Left colon (tissue), 2 donors: ENCODE measurements around the gene NUP93. TPM values are rescaled to one million over a fixed set of nuclear protein-coding genes. Genes with fewer than 3 reads are reported as not detected.
A peak's percentile ranks its signal among the peaks of the same experiment; 100 is the strongest.
"Not testable (repeated sequence)": the region's sequence is repeated elsewhere in the genome, so short reads cannot be mapped to it uniquely, and the experiment has no call there.

ENCODE experiments used
- ATAC-seq: fragments of 200-7000 bp; cut with Tn5 transposase; one replicate; pipeline ENCODE4 v1.9.1; 2020; ENCODE audit warnings: mild to moderate bottlenecking, moderate library complexity
- DNase-seq, 2 donors: peaks; one replicate each; pipeline ENCODE4 v3.0.0-alpha.2; 2020
- intact Hi-C, 2 donors: fragments of 100-400 bp; cut with DNase I in 1 of 2; cut with micrococcal nuclease in 1 of 2; formaldehyde crosslinking; loops; one replicate each; pipeline versions ENCODE4 v1.11.2 to v1.14.0; 2022; cut with DNase I, micrococcal nuclease
- total RNA-seq, 2 donors: library from RNA; stranded (reverse); fragmentation: NEBNext Ultra II Directional; extraction: Animal tissue kit (Norgen Biotek cat#: 25700); gene quantifications; one replicate each; pipeline ENCODE4 v1.2.1, GENCODE V29; 2021
- donor health status: DM: no; HTN: no; CAD: no.
- donor health status: DM: yes; HTN: yes; CAD: no.

Gene NUP93
- total RNA-seq, 2 donors from 2014 or later: 34.1 to 52.7 TPM

GRCh38 chr16:56871172-56871593 lies 141.3 kb downstream of the NUP93 start:
- ATAC-seq: peak; percentile 81
- intact Hi-C loops: no loop called here

GRCh38 chr16:56872863-56873391 lies 143.0 kb downstream of the NUP93 start:
- no peak for ATAC-seq
- intact Hi-C loops: no loop called here
- DNase-seq: no peak

More at GRCh38 chr16:56871172-56871593, 141.3 kb downstream of the NUP93 start:
- DNase-seq: peak; percentile 51 to 63

- ATAC-seq (no peak), DNase-seq (no peak)
- intact Hi-C loops: no loop called here
Observed at GRCh38 chr16:56874800-56875199, 144.9 kb downstream of the NUP93 start.

- intact Hi-C loops: no loop called here
- DNase-seq: no peak
- no peak for ATAC-seq
Observed at GRCh38 chr16:56876048-56876447, 146.1 kb downstream of the NUP93 start.

- intact Hi-C loops: no loop called here
- no peak for ATAC-seq
- no peak for DNase-seq
Observed at GRCh38 chr16:56877486-56878182, 147.7 kb downstream of the NUP93 start.

- no peak for ATAC-seq
- intact Hi-C loops: no loop called here
Observed at GRCh38 chr16:56878282-56878854, 148.4 kb downstream of the NUP93 start.

GRCh38 chr16:56879276-56879675 lies 149.3 kb downstream of the NUP93 start:
- ATAC-seq: no peak
- intact Hi-C loops: no loop called here
- DNase-seq: no peak

More at GRCh38 chr16:56878282-56878854, 148.4 kb downstream of the NUP93 start:
- no peak for DNase-seq

GRCh38 chr16:56880176-56880575 lies 150.2 kb downstream of the NUP93 start:
- intact Hi-C loops: no loop called here
- DNase-seq (no peak), ATAC-seq (no peak)

- ATAC-seq (no peak), DNase-seq (no peak)
- intact Hi-C loops: no loop called here
Observed at GRCh38 chr16:56880685-56881084, 150.8 kb downstream of the NUP93 start.

GRCh38 chr16:56882077-56882800 lies 152.3 kb downstream of the NUP93 start:
- no peak for ATAC-seq
- no peak for DNase-seq
- intact Hi-C loops: no loop called here

GRCh38 chr16:56883586-56883985 lies 153.7 kb downstream of the NUP93 start:
- intact Hi-C loops: no loop called here
- DNase-seq (no peak), ATAC-seq (no peak)

- no peak for DNase-seq
- intact Hi-C loops: no loop called here
- ATAC-seq: no peak
Observed at GRCh38 chr16:56884026-56884582, 154.2 kb downstream of the NUP93 start.

- DNase-seq, ATAC-seq, intact Hi-C loops: not testable (repeated sequence)
Observed at GRCh38 chr16:56884929-56885328, 155.0 kb downstream of the NUP93 start.

- ATAC-seq: no peak
- DNase-seq: no peak
- intact Hi-C loops: no loop called here
Observed at GRCh38 chr16:56885446-56886162, 155.7 kb downstream of the NUP93 start.

- DNase-seq: no peak
- ATAC-seq: no peak
- intact Hi-C loops: no loop called here
Observed at GRCh38 chr16:56886296-56886695, 156.4 kb downstream of the NUP93 start.

GRCh38 chr16:56886826-56887225 lies 156.9 kb downstream of the NUP93 start:
- ATAC-seq: no peak
- no peak for DNase-seq
- intact Hi-C loops: no loop called here

- DNase-seq (peak in 1 of 2 donors; percentile 38), ATAC-seq (no peak)
- intact Hi-C loops: no loop called here
Observed at GRCh38 chr16:56888806-56889205, 158.9 kb downstream of the NUP93 start.

- DNase-seq: peak in 1 of 2 donors; percentile 41
- intact Hi-C loops: no loop called here
- ATAC-seq: peak; percentile 91
Observed at GRCh38 chr16:56889206-56889605, 159.3 kb downstream of the NUP93 start.

- ATAC-seq: no peak
- DNase-seq: no peak
- intact Hi-C loops: no loop called here
Observed at GRCh38 chr16:56891685-56892084, 161.8 kb downstream of the NUP93 start.
